Measurements from ENCODE around the gene RPL32. TPM values are rescaled to one million over a fixed set of nuclear protein-coding genes. Genes with fewer than 3 reads are reported as not detected.
"Not testable (repeated sequence)": the region's sequence is repeated elsewhere in the genome, so short reads cannot be mapped to it uniquely, and the experiment has no call there.

The RPL32 gene
- total RNA-seq, 1 donor from 2014 or later: 1,417 TPM

- intact Hi-C loops (cut with DNase I): no loop called here
- DNase-seq (ENCODE audit: low spot score) (no peak), ATAC-seq (peak; percentile 82)
These were observed 27.8 kb upstream of the RPL32 start for GRCh38 chr3:12869035-12869621.

- intact Hi-C loops (cut with DNase I): no loop called here
- DNase-seq (ENCODE audit: low spot score) (peak; percentile 82), ATAC-seq (peak; percentile 95)
These were observed 27.0 kb upstream of the RPL32 start for GRCh38 chr3:12868039-12869034.

GRCh38 chr3:12866836-12867235 lies 25.5 kb upstream of the RPL32 start:
- ATAC-seq (no peak), DNase-seq (ENCODE audit: low spot score) (no peak)
- intact Hi-C loops (cut with DNase I): no loop called here

GRCh38 chr3:12865271-12865670 lies 23.9 kb upstream of the RPL32 start:
- intact Hi-C loops (cut with DNase I): no loop called here

GRCh38 chr3:12862387-12862786 lies 21.0 kb upstream of the RPL32 start:
- no peak for ATAC-seq
- intact Hi-C loops (cut with DNase I): no loop called here

More at GRCh38 chr3:12865271-12865670, 23.9 kb upstream of the RPL32 start:
- DNase-seq (ENCODE audit: low spot score): no peak
- ATAC-seq: no peak

GRCh38 chr3:12861611-12862010 lies 20.2 kb upstream of the RPL32 start:
- intact Hi-C loops (cut with DNase I): no loop called here
- ATAC-seq (peak; percentile 21), DNase-seq (ENCODE audit: low spot score) (no peak)

More at GRCh38 chr3:12862387-12862786, 21.0 kb upstream of the RPL32 start:
- DNase-seq (ENCODE audit: low spot score): no peak

- intact Hi-C loops (cut with DNase I): no loop called here
- no peak for ATAC-seq
These were observed 18.5 kb upstream of the RPL32 start for GRCh38 chr3:12859840-12860239.

GRCh38 chr3:12856626-12857025 lies 15.3 kb upstream of the RPL32 start:
- intact Hi-C loops (cut with DNase I): no loop called here
- DNase-seq (ENCODE audit: low spot score) (no peak), ATAC-seq (peak; percentile 12)

More at GRCh38 chr3:12859840-12860239, 18.5 kb upstream of the RPL32 start:
- DNase-seq (ENCODE audit: low spot score): no peak

GRCh38 chr3:12854565-12854964 lies 13.2 kb upstream of the RPL32 start:
- ATAC-seq: no peak
- intact Hi-C loops (cut with DNase I): no loop called here
- DNase-seq (ENCODE audit: low spot score): no peak

GRCh38 chr3:12853847-12854246 lies 12.5 kb upstream of the RPL32 start:
- intact Hi-C loops (cut with DNase I): not testable (repeated sequence)

GRCh38 chr3:12852201-12852600 lies 10.8 kb upstream of the RPL32 start:
- no peak for ATAC-seq
- intact Hi-C loops (cut with DNase I): no loop called here
- no peak for DNase-seq (ENCODE audit: low spot score)

More at GRCh38 chr3:12853847-12854246, 12.5 kb upstream of the RPL32 start:
- not testable (repeated sequence) for DNase-seq (ENCODE audit: low spot score); ATAC-seq

- no peak for DNase-seq (ENCODE audit: low spot score)
- no peak for ATAC-seq
- intact Hi-C loops (cut with DNase I): no loop called here
These were observed 4.4 kb upstream of the RPL32 start for GRCh38 chr3:12845811-12846210.

GRCh38 chr3:12842469-12842868 lies 1.1 kb upstream of the RPL32 start:
- ATAC-seq (no peak), DNase-seq (ENCODE audit: low spot score) (no peak)
- intact Hi-C loops (cut with DNase I): no loop called here

- ATAC-seq (no peak), DNase-seq (ENCODE audit: low spot score) (no peak)
- intact Hi-C loops (cut with DNase I): no loop called here
These were observed 584 bp upstream of the RPL32 start for GRCh38 chr3:12841970-12842328.

- ATAC-seq: peak; percentile 68
- intact Hi-C loops (cut with DNase I): no loop called here
These were observed 695 bp downstream of the RPL32 start for GRCh38 chr3:12840591-12841148.

GRCh38 chr3:12840148-12840547 lies 1.2 kb downstream of the RPL32 start:
- intact Hi-C loops (cut with DNase I); ATAC-seq: not testable (repeated sequence)

More at GRCh38 chr3:12840591-12841148, 695 bp downstream of the RPL32 start:
- no peak for DNase-seq (ENCODE audit: low spot score)

GRCh38 chr3:12839156-12839946 lies 2.0 kb downstream of the RPL32 start:
- intact Hi-C loops (cut with DNase I): no loop called here
- DNase-seq (ENCODE audit: low spot score) (no peak), ATAC-seq (no peak)

More at GRCh38 chr3:12840148-12840547, 1.2 kb downstream of the RPL32 start:
- not testable (repeated sequence) for DNase-seq (ENCODE audit: low spot score)

GRCh38 chr3:12838179-12838965 lies 3.0 kb downstream of the RPL32 start:
- no peak for ATAC-seq
- DNase-seq (ENCODE audit: low spot score): no peak
- intact Hi-C loops (cut with DNase I): no loop called here

All from sciatic nerve (tissue), 2 donors.